ENCODE measurements around the gene ATP8A2.

Gene ATP8A2

DNA sequence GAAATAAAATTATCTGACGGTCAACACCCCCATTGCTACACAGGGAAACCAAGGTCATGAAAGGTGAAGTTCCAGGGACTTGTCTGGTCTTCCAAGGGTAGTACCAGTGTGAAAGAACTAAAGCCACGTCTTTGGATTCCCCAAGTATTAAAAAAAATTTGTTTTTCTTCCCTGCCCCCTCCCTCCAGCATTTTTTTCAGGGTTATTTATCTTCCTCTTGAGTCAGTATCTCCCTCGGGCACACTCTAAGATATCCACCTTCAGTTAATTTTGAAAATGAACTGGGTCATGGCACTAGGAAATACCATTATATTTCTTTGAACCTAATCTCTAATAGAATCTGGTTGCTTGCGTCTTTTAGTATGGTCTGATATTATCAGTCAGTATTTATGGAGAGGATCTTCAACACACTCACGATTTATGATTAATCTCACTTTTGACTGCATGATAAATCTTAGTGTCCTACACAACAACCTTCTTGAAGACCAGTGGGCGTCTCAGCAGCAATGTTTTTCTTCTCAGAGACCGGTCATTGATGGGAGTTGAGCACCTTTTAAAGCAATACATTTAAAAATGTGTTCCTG lies 9.1 kb downstream of the ATP8A2 start:
- H3K27ac ChIP-seq: no peak overlapping the region
- TF ChIP-seq, protein P1, sequence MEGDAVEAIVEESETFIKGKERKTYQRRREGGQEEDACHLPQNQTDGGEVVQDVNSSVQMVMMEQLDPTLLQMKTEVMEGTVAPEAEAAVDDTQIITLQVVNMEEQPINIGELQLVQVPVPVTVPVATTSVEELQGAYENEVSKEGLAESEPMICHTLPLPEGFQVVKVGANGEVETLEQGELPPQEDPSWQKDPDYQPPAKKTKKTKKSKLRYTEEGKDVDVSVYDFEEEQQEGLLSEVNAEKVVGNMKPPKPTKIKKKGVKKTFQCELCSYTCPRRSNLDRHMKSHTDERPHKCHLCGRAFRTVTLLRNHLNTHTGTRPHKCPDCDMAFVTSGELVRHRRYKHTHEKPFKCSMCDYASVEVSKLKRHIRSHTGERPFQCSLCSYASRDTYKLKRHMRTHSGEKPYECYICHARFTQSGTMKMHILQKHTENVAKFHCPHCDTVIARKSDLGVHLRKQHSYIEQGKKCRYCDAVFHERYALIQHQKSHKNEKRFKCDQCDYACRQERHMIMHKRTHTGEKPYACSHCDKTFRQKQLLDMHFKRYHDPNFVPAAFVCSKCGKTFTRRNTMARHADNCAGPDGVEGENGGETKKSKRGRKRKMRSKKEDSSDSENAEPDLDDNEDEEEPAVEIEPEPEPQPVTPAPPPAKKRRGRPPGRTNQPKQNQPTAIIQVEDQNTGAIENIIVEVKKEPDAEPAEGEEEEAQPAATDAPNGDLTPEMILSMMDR (IDR thresholded peaks at IDR 0.05): no peak
- no peak for TF ChIP-seq ZFX (IDR thresholded peaks at IDR 0.05; ENCODE audit: borderline replicate concordance)

DNA sequence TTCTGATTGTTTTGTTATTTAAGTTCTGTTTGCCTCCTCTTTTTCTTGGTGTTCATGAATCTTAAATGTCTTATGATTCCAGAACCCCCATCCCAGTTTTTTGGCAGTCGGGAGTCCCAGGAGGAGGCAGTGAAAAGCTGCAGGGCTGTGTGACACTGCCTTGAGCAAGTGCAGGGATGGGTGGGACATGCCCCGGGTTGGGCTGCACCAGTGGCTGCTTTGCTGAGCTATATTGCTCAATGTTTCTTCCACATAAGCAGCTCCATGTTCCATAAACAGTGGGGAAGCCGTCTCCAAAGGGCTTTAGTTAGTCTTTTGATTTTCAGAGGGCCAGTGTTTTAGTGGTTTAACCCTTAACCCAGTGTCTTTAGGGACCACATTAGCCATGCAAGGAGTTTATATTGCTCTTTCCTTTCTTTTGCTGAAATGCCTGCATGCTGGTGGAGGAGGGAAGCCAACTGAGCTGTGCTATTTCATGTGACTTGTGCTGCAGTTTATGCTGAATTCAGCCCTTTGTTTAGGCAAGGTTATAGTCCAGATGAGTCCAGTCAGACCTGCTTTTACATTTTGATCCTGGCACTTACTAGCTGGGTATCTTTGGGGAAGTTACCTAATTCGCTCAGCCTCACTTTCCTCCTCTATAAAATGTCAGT lies 13.1 kb downstream of the ATP8A2 start:
- no peak for TF ChIP-seq ZFX (IDR thresholded peaks at IDR 0.05; ENCODE audit: borderline replicate concordance)
- TF ChIP-seq, protein P1 (IDR thresholded peaks at IDR 0.05): no peak
- H3K27ac ChIP-seq: no peak overlapping the region

DNA sequence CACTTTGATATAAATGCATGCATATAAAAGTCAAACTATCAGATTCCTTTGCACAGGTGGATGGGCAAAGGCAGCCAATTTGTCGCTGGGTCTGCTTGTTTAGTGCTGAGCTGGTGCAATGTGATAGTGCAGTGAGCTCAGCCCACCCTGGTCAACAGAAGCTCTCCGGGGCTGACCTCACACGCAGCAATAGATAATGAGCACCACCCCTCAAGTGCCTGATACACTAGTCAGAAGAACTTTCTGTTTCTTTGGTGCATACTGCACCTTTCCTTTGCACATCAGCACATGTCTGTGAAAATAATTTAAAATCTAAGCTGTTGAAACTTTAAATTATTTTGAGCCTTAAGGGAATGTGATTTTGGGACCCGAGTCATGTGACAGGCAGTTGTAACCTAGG lies 20.2 kb downstream of the ATP8A2 start:
- TF ChIP-seq ZFX (IDR thresholded peaks at IDR 0.05; ENCODE audit: borderline replicate concordance): no peak
- TF ChIP-seq, protein P1 (IDR thresholded peaks at IDR 0.05): no peak
- no peak overlapping the region for H3K27ac ChIP-seq

DNA sequence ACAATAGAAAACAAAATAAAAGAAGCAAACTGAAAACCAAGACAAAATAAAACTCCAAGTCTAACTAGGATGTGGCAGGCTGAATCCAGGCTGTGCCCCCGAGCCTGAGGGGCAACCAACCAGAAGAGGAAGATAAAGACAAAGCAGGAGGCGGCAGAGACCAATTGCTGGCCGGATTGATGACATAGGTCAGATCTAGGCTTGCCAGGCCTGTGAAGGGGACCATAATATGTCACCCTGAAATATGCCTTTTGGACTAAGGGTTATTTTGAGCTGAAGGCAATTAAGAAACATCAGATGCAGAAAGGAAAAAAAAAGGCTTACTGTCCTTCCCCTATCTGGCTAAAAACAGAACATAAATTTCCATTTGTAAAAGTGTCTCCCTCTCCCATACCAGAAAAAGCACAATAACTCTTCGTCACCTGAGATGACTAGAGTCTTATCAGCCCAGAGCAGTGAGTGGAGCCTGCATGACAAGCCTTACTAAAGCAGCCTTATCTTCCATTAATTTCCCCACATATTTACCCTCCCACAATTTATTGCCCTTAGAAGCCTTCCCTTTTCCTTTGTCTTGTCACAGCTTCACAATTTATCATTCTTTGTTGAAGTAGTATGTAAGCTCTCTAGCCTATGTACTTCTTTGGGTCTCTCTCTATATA lies 22.8 kb downstream of the ATP8A2 start:
- H3K27ac ChIP-seq: no peak overlapping the region
- TF ChIP-seq, protein P1 (IDR thresholded peaks at IDR 0.05): no peak
- TF ChIP-seq ZFX (IDR thresholded peaks at IDR 0.05; ENCODE audit: borderline replicate concordance): no peak

DNA sequence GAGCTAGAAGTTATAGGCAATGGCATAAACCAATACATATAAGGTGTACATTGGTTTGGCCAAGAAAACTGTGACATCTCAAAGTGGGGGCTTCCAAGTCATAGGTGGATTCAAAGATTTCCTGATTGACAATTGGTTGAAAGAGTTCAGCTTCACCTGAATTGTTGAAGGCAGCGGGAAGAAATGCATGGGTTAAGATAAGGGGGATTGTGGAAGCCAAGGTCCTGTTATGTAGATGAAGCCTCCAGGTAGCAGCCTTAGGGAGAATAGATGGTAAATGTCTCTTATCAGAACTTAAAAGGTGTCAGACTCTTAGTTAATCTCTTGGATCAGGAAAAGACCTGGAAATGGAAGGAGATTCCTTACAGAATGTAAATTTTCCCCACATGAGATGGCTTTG lies 26.0 kb downstream of the ATP8A2 start:
- no peak overlapping the region for H3K27ac ChIP-seq
- TF ChIP-seq ZFX (IDR thresholded peaks at IDR 0.05; ENCODE audit: borderline replicate concordance): no peak
- TF ChIP-seq, protein P1 (IDR thresholded peaks at IDR 0.05): no peak

DNA sequence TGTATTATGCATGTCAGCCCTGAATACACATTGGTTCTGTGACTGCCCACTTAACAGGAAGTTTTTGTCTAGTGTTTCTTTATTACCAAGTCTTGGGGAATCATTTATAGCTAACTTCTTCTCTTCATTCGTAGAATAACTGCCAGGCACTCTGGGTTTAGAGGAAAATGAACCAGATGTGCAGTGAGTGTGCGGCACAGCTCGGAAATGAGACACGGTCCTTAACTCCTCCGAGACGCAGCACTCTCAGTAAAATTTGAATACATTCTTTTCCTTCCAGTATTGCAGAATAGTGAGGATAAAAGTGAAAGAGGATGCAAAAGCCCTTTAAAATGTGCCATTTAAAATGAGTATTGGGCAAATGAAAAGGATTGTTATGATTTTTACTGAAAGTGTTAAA lies 29.2 kb downstream of the ATP8A2 start:
- no peak overlapping the region for H3K27ac ChIP-seq
- TF ChIP-seq, protein P1 (IDR thresholded peaks at IDR 0.05): no peak
- no peak for TF ChIP-seq ZFX (IDR thresholded peaks at IDR 0.05; ENCODE audit: borderline replicate concordance)

DNA sequence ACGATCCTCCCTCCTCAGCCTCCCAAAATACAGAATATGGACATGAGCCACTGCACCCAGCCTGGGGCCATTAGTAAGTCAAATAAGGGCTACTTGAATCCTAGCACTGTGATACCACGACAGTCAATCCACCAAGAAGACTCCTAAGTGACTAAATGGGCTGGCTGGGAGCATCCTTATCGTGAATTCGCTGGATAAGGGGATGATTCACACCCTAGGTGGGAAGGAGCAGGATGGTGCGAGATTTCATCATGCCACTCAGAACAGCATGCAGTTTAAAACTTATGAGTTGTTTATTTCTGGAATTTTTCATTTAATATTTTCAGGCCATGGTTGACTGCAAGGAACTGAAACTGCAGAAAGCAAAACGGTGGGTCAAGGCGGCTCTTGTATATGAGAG lies 30.2 kb downstream of the ATP8A2 start:
- TF ChIP-seq, protein P1 (IDR thresholded peaks at IDR 0.05): no peak
- no peak for TF ChIP-seq ZFX (IDR thresholded peaks at IDR 0.05; ENCODE audit: borderline replicate concordance)
- no peak overlapping the region for H3K27ac ChIP-seq

All from 22Rv1 (cell line).